Ishikawa (cell line): ENCODE results near the gene CLDN9.

Experiments used
- CEBPB ChIP-seq: IDR thresholded peaks from 2 replicates; pipeline ENCODE4 v1.6.1; 2012
- CREB1 ChIP-seq: IDR thresholded peaks from 2 replicates; pipeline ENCODE4 v1.6.1; 2012; ENCODE audit warnings: low read depth
- EGR1 ChIP-seq: IDR thresholded peaks from 2 replicates; pipeline ENCODE4 v1.6.1; 2012
- EP300 ChIP-seq: IDR thresholded peaks from 2 replicates; pipeline ENCODE4 v1.6.1; 2012; ENCODE audit warnings: borderline replicate concordance
- FOXM1 ChIP-seq: IDR thresholded peaks from 2 replicates; pipeline ENCODE4 v1.6.1; 2012; ENCODE audit warnings: low read depth, borderline replicate concordance
- NFIC ChIP-seq: IDR thresholded peaks from 2 replicates; pipeline ENCODE4 v1.6.1; 2012
- RAD21 ChIP-seq: IDR thresholded peaks from 2 replicates; pipeline ENCODE4 v1.6.1; 2012; ENCODE audit warnings: low read depth
- TAF1 ChIP-seq: IDR thresholded peaks from 2 replicates; pipeline ENCODE4 v1.6.1; 2012; ENCODE audit warnings: low read depth, mild to moderate bottlenecking
- TCF12 ChIP-seq: IDR thresholded peaks from 2 replicates; pipeline ENCODE4 v1.6.1; 2012; ENCODE audit warnings: low read depth
- TEAD4 ChIP-seq: IDR thresholded peaks from 2 replicates; pipeline ENCODE4 v1.6.1; 2012
- YY1 ChIP-seq: IDR thresholded peaks from 2 replicates; pipeline ENCODE4 v1.6.1; 2012; ENCODE audit warnings: low read depth
- ZBTB7A ChIP-seq: IDR thresholded peaks from 2 replicates; pipeline ENCODE4 v1.6.1; 2012; ENCODE audit warnings: low read depth
- TF ChIP-seq, protein P1 (sequence below): IDR thresholded peaks from 2 replicates; pipeline ENCODE4 v1.6.1; 2012; ENCODE audit warnings: low read depth, mild to moderate bottlenecking
- TF ChIP-seq, protein P2 (sequence below): IDR thresholded peaks from 2 replicates; pipeline ENCODE4 v1.6.1; 2012
- TF ChIP-seq, protein P3 (sequence below): IDR thresholded peaks from 2 replicates; pipeline ENCODE4 v1.6.1; 2012

Gene CLDN9

DNA sequence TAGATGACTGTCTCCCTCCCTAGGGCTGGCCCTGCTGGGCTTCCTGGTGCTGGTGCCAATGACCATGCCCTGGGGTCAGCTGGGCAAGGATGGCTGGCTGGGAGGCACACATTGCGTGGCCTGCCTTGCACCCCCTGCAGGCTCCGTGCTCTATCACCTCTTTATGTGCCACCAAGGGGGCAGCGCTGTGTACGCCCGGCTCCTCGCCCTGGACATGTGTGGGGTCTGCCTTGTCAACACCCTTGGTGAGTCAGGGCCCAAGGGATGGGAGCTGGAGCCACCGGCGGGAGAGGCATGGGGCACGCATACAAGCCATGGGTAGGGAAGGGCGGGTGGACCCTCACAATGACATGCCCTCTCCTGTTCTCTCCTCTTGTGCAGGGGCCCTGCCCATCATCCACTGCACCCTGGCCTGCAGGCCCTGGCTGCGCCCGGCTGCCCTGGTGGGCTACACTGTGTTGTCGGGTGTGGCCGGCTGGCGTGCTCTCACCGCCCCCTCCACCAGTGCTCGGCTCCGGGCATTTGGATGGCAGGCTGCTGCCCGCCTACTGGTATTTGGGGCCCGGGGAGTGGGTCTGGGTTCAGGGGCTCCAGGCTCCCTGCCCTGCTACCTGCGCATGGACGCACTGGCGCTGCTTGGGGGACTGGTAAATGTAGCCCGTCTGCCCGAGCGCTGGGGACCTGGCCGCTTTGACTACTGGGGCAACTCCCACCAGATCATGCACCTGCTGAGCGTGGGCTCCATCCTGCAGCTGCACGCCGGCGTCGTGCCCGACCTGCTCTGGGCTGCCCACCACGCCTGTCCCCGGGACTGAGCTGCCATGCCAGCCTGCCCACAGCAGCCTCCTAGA, 41.4 kb upstream of the CLDN9 start:
- TF ChIP-seq CREB1: no peak
- no peak for TF ChIP-seq TEAD4
- TF ChIP-seq EGR1: no peak
- TF ChIP-seq, protein P1, sequence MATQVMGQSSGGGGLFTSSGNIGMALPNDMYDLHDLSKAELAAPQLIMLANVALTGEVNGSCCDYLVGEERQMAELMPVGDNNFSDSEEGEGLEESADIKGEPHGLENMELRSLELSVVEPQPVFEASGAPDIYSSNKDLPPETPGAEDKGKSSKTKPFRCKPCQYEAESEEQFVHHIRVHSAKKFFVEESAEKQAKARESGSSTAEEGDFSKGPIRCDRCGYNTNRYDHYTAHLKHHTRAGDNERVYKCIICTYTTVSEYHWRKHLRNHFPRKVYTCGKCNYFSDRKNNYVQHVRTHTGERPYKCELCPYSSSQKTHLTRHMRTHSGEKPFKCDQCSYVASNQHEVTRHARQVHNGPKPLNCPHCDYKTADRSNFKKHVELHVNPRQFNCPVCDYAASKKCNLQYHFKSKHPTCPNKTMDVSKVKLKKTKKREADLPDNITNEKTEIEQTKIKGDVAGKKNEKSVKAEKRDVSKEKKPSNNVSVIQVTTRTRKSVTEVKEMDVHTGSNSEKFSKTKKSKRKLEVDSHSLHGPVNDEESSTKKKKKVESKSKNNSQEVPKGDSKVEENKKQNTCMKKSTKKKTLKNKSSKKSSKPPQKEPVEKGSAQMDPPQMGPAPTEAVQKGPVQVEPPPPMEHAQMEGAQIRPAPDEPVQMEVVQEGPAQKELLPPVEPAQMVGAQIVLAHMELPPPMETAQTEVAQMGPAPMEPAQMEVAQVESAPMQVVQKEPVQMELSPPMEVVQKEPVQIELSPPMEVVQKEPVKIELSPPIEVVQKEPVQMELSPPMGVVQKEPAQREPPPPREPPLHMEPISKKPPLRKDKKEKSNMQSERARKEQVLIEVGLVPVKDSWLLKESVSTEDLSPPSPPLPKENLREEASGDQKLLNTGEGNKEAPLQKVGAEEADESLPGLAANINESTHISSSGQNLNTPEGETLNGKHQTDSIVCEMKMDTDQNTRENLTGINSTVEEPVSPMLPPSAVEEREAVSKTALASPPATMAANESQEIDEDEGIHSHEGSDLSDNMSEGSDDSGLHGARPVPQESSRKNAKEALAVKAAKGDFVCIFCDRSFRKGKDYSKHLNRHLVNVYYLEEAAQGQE: no peak
- TF ChIP-seq FOXM1: no peak
- TF ChIP-seq TCF12: no peak
- TF ChIP-seq RAD21: no peak
- TF ChIP-seq YY1: no peak
- TF ChIP-seq, protein P2, sequence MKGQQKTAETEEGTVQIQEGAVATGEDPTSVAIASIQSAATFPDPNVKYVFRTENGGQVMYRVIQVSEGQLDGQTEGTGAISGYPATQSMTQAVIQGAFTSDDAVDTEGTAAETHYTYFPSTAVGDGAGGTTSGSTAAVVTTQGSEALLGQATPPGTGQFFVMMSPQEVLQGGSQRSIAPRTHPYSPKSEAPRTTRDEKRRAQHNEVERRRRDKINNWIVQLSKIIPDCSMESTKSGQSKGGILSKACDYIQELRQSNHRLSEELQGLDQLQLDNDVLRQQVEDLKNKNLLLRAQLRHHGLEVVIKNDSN: no peak
- TF ChIP-seq ZBTB7A: no peak; the same call in 1 of the 2 replicates
- TF ChIP-seq EP300: no peak
- no peak for TF ChIP-seq TAF1
- no peak for TF ChIP-seq CEBPB
- no peak for TF ChIP-seq NFIC
- TF ChIP-seq, protein P3, sequence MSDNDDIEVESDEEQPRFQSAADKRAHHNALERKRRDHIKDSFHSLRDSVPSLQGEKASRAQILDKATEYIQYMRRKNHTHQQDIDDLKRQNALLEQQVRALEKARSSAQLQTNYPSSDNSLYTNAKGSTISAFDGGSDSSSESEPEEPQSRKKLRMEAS: no peak

DNA sequence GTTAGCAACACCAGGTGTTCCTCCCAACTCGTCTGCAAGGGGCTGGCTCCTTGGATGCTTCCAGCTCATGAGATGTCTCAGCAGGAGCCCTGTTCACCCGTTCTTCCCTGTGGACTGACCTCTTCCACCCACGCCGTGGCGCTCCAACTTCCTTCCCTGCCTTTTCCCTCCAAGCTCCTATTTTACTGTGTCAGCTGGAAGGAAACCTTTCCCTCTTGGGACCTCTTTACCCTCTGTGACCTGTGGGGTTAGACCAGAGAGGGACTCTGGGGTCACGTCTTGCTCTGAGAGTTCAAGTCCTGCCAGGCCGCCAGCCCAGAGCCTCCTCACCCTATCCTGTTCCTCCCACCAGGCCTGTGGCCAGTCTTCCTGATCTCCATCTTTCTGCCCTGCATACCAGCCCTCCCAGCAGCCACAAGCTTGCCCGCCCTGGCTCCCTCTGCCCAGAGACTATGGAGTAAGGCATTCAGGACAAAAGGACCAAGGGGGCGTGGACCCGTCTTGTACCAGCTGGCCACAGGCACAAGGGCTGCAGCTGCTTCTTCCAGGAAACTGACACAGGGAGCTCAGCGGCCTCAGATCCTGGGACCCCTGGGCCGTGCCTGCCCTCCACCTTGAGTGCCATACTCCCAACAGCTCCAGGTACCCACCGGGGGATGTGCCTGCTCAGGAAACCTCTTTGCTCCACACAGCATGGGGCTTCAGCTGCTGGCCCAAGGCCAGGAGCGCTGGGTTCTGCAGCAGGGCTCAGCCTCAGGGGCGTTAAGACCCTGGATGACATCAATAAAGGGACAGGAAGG, 40.5 kb upstream of the CLDN9 start:
- TF ChIP-seq TCF12 (no peak), FOXM1 (no peak), EP300 (no peak), CEBPB (no peak)

DNA sequence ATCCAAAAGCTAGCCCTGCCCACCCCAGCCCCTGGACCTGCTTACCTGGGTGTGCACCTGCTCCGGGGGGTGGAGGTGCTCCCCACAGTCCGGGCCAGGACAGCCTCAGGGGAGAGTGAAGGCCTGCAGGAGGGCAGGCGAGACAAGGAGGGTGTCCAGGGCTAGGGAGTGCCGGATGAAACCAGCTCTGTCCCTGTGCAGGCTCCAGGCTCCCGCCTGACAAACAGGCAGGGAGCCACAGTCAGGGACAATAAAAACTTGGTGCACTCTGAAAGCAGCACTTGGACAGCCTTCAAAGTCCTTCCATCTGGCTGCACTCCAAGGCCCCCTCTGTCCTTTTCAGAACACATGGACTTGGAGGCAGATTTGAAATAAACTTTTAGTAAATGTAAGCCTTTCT, 39.6 kb upstream of the CLDN9 start:
- no peak for TF ChIP-seq NFIC

DNA sequence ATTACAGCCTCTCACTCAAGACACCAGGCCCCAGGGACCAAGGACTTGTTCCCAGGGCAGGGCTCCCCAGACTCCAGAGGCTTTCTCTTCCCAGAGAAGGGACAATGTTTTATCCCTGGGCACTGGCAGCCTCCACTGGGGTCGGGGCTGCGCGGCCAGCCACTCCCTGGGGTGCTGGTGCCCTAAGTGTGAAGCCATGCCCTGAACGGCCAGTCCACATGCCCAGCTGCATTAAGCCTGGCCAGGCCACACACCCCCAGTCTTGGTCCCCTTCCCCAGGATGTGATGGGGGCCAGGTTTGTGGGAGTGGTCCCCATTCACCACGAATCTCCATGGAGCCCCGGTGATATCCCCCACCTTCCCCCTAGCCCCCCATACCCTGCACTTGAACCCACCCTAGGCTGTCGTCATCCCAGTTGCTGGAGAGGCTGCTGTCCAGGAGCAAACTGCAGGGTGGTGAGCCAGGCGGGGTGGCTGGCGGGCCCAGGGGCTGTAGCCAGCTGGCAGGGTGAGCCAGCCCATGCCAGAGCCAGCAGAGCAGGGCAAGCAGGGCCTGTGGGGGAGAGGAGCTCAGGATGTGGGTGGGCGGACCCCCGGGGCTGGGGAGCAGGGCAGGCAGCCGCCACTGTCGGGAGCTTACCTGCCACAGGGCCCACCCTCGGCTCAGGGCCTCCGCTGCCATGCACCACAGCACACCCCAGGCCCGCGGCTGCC, 39.0 kb upstream of the CLDN9 start:
- TF ChIP-seq, protein P1: no peak
- TF ChIP-seq TCF12 (no peak), RAD21 (no peak), NFIC (no peak), CREB1 (no peak), EP300 (no peak), TEAD4 (no peak), CEBPB (no peak), EGR1 (no peak), FOXM1 (no peak), ZBTB7A (no peak), TAF1 (no peak), YY1 (no peak)
- TF ChIP-seq, protein P2: no peak
- TF ChIP-seq, protein P3: no peak

DNA sequence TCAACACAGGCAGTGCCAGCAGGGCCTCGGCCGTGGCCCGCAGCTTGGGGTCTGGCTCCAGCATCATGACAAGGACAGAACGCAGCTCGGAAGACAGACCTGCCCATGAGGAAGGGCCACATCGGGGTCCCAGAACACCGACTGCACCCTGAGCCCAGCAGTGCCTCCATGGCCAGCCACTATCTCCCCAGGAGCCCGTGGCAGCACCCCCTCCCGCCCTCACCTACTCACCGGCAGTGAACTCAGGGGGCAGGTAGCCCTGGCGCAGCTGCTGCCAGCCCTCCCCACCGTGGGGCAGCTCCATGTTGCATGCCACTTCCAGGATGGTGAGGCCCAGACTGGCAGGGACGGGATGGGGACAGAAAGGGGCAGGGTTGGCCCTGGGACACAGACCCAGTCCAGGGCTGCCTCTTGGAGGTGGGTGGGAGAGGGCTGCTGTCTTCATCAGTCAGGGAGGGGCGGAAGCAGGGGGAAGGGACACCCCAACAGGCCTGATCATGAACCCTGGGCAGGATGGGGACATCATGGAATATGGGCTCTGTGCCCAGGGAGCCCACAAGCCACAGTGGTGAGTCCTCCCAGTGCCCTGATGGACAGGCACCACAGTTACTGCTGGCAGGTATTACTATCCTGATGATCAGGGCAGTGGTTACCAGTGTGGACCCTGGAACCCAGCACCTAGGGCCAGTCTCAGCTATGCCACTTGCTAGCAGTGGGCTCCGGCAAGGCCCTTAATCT, 38.2 kb upstream of the CLDN9 start:
- TF ChIP-seq TCF12 (no peak), FOXM1 (no peak), CREB1 (no peak), ZBTB7A (no peak), EP300 (no peak), CEBPB (no peak), TAF1 (no peak)
- TF ChIP-seq, protein P2: no peak
